Neural cell (in vitro differentiated cells): ENCODE measurements around the gene ZHX3. TPM values are rescaled to one million over a fixed set of nuclear protein-coding genes. Genes with fewer than 3 reads are reported as not detected.

ENCODE experiments used
- H2AFZ ChIP-seq: fragments of 200-600, 300-800 bp; sonication (generic), shearing (Covaris generic); 2 replicates; pipeline ENCODE4 v1.6.0; 2014; ENCODE audit warnings: low read depth, mild to moderate bottlenecking, antibody characterized with exemption, low read length, moderate library complexity
- H3F3A ChIP-seq: fragments of 200-600 bp; shearing (Covaris generic); 2 replicates; pipeline ENCODE4 v1.6.1; 2016; ENCODE audit warnings: mild to moderate bottlenecking, moderate library complexity, mixed read lengths, antibody characterized with exemption, low read length; ENCODE audit not compliant: insufficient read depth, poor library complexity, severe bottlenecking
- H3K27ac ChIP-seq: fragments of 200-600, 300-800 bp; sonication (generic), shearing (Covaris generic); 2 replicates; pipeline ENCODE4 v1.5.1; 2014; ENCODE audit warnings: mild to moderate bottlenecking, low read length, moderate library complexity
- H3K27me3 ChIP-seq: fragments of 300-800, 200-600 bp; sonication (generic), shearing (Covaris generic); 2 replicates; pipeline ENCODE4 v1.6.0; 2014; ENCODE audit warnings: mild to moderate bottlenecking, low read depth, low read length, moderate library complexity; ENCODE audit not compliant: insufficient read depth
- H3K36me3 ChIP-seq: fragments of 300-800, 200-600 bp; sonication (generic), shearing (Covaris generic); 2 replicates; pipeline ENCODE4 v1.5.1; 2014; ENCODE audit warnings: mild to moderate bottlenecking, antibody characterized with exemption, low read length, moderate library complexity; ENCODE audit not compliant: insufficient read depth
- H3K4me2 ChIP-seq: fragments of 300-800, 200-600 bp; sonication (generic), shearing (Covaris generic); 2 replicates; pipeline ENCODE4 v1.6.0; 2014; ENCODE audit warnings: mild to moderate bottlenecking, low read length
- H3K4me3 ChIP-seq: fragments of 300-800, 200-600 bp; sonication (generic), shearing (Covaris generic); 2 replicates; pipeline ENCODE4 v1.5.1; 2014; ENCODE audit warnings: mild to moderate bottlenecking, low read length, moderate library complexity
- H3K79me2 ChIP-seq: fragments of 200-600 bp; shearing (Covaris generic); replicated peaks from 2 replicates; pipeline ENCODE4 v1.6.0; 2014; ENCODE audit warnings: mild to moderate bottlenecking, low read length, moderate library complexity; ENCODE audit not compliant: insufficient read depth
- H3K9ac ChIP-seq: fragments of 300-800, 200-600 bp; sonication (generic), shearing (Covaris generic); 2 replicates; pipeline ENCODE4 v1.6.1; 2016; ENCODE audit warnings: mild to moderate bottlenecking, low read length, mixed read lengths
- H3K9me2 ChIP-seq: fragments of 200-600 bp; shearing (Covaris generic); 2 replicates; pipeline ENCODE4 v1.6.1; 2016; ENCODE audit warnings: mild to moderate bottlenecking, low read length, mixed read lengths; ENCODE audit not compliant: insufficient read depth
- H3K9me3 ChIP-seq: fragments of 200-600, 300-800 bp; sonication (generic), shearing (Covaris generic); 2 replicates; pipeline ENCODE4 v1.6.1; 2016; ENCODE audit warnings: mild to moderate bottlenecking, mixed run types, low read length, moderate library complexity, mixed read lengths
- H4K20me1 ChIP-seq: fragments of 200-600 bp; shearing (Covaris generic); 2 replicates; pipeline ENCODE4 v1.6.1; 2016; ENCODE audit warnings: mild to moderate bottlenecking, mixed run types; ENCODE audit not compliant: insufficient read depth
- EP300 ChIP-seq: fragments of 450-650 bp; conservative IDR thresholded peaks from 2 replicates; pipeline ENCODE4 v1.6.1; 2014; ENCODE audit warnings: antibody characterized with exemption, mild to moderate bottlenecking, moderate library complexity; ENCODE audit not compliant: poor library complexity, severe bottlenecking
- EZH2 ChIP-seq: fragments of 200-600, 300-800 bp; shearing (Covaris generic), sonication (generic); IDR thresholded peaks from 2 replicates; pipeline ENCODE4 v1.6.1; 2014; ENCODE audit warnings: antibody characterized with exemption, low read length, borderline replicate concordance, mild to moderate bottlenecking; ENCODE audit not compliant: insufficient read depth, poor library complexity, severe bottlenecking
- MXI1 ChIP-seq: fragments of 450-650 bp; conservative IDR thresholded peaks from 2 replicates; pipeline ENCODE4 v1.6.1; 2014; ENCODE audit warnings: antibody characterized with exemption, mild to moderate bottlenecking; ENCODE audit not compliant: poor library complexity, severe bottlenecking
- POLR2AphosphoS5 ChIP-seq: IDR thresholded peaks from 2 replicates; pipeline ENCODE4 v1.6.1; 2012
- RAD21 ChIP-seq: fragments of 450-650 bp; conservative IDR thresholded peaks from 2 replicates; pipeline ENCODE4 v1.6.1; 2014; ENCODE audit warnings: antibody characterized with exemption, mild to moderate bottlenecking, moderate library complexity
- SMC3 ChIP-seq: fragments of 450-650 bp; conservative IDR thresholded peaks from 2 replicates; pipeline ENCODE4 v1.6.1; 2014; ENCODE audit warnings: antibody characterized with exemption, mild to moderate bottlenecking, moderate library complexity; ENCODE audit not compliant: poor library complexity
- TAF1 ChIP-seq: IDR thresholded peaks from 2 replicates; pipeline ENCODE4 v1.6.1; 2012; ENCODE audit warnings: low read depth
- polyA plus RNA-seq: library from polyadenylated mRNA; depleted of rRNA; stranded (reverse); fragments of >200 nt; gene quantifications from 2 replicates; pipeline ENCODE4 v1.2.3, GENCODE V29; 2014
- TF ChIP-seq, protein P1 (sequence below): fragments of 450-650 bp; IDR thresholded peaks from 2 replicates; pipeline ENCODE4 v1.5.1; 2014; ENCODE audit warnings: antibody characterized with exemption, mild to moderate bottlenecking, moderate library complexity; ENCODE audit not compliant: poor library complexity, severe bottlenecking
- TF ChIP-seq, protein P2 (sequence below): IDR thresholded peaks from 2 replicates; pipeline ENCODE4 v1.6.1; 2012; ENCODE audit warnings: borderline replicate concordance

Gene ZHX3
- polyA plus RNA-seq, 1 donor from 2014 or later: 10.3 TPM

DNA sequence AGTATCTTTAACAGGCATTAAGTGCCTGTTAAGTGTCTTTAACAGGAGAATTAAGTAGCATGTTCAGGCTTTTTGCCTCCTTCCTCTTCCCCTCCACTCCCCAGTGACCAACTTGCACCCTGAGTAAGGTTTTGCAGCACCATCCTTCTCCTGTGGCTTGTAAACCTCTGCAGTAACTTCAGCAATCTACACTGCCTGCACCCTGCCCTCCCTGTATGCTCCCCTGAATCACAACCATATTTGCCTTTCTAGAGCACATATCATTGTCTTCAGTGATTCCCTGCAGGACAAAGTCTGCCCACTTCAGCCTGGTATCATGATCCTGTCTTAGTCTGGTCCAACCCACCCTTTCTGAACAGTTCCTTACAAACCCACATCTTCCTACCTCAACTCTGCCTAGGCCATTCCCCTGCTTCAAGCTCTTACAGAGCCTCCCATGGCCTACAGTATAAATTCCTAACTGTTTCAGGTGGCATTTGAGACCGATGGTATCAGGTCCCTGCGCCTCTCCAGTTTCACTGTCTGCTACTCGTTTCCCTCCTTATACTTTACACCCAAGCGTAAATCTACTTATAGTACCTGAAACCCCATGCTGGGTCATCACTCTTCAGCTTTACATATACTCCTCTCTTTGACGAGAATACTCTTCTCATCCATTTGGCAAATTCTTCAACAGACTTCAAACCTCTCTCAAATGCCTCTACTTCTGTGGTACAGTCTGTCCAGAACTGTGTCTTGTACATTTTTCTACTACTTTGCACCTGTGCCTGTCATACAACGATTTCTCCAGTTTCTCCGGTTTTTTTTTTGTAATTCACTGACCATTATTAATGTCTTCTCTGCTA, 69.8 kb downstream of the ZHX3 start:
- no peaks in the 10 kb centered on the region for H3K27me3 ChIP-seq
- H3K4me2 ChIP-seq: no peak overlapping the region
- H3K27ac ChIP-seq: no peak overlapping the region
- H3K9me2 ChIP-seq: no peaks in the 10 kb centered on the region
- H3K9ac ChIP-seq: no peak overlapping the region
- H3K4me3 ChIP-seq: no peak overlapping the region
- no peaks in the 10 kb centered on the region for H3K79me2 ChIP-seq
- H3F3A ChIP-seq: no peaks in the 10 kb centered on the region
- H2AFZ ChIP-seq: no peak overlapping the region
- H4K20me1 ChIP-seq: no peaks in the 10 kb centered on the region
- TF ChIP-seq EP300: no peak
- TF ChIP-seq SMC3: no peak
- TF ChIP-seq, protein P1, sequence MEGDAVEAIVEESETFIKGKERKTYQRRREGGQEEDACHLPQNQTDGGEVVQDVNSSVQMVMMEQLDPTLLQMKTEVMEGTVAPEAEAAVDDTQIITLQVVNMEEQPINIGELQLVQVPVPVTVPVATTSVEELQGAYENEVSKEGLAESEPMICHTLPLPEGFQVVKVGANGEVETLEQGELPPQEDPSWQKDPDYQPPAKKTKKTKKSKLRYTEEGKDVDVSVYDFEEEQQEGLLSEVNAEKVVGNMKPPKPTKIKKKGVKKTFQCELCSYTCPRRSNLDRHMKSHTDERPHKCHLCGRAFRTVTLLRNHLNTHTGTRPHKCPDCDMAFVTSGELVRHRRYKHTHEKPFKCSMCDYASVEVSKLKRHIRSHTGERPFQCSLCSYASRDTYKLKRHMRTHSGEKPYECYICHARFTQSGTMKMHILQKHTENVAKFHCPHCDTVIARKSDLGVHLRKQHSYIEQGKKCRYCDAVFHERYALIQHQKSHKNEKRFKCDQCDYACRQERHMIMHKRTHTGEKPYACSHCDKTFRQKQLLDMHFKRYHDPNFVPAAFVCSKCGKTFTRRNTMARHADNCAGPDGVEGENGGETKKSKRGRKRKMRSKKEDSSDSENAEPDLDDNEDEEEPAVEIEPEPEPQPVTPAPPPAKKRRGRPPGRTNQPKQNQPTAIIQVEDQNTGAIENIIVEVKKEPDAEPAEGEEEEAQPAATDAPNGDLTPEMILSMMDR: no peak
- no peak for TF ChIP-seq TAF1
- TF ChIP-seq MXI1: no peak
- TF ChIP-seq EZH2: no peak
- TF ChIP-seq, protein P2, sequence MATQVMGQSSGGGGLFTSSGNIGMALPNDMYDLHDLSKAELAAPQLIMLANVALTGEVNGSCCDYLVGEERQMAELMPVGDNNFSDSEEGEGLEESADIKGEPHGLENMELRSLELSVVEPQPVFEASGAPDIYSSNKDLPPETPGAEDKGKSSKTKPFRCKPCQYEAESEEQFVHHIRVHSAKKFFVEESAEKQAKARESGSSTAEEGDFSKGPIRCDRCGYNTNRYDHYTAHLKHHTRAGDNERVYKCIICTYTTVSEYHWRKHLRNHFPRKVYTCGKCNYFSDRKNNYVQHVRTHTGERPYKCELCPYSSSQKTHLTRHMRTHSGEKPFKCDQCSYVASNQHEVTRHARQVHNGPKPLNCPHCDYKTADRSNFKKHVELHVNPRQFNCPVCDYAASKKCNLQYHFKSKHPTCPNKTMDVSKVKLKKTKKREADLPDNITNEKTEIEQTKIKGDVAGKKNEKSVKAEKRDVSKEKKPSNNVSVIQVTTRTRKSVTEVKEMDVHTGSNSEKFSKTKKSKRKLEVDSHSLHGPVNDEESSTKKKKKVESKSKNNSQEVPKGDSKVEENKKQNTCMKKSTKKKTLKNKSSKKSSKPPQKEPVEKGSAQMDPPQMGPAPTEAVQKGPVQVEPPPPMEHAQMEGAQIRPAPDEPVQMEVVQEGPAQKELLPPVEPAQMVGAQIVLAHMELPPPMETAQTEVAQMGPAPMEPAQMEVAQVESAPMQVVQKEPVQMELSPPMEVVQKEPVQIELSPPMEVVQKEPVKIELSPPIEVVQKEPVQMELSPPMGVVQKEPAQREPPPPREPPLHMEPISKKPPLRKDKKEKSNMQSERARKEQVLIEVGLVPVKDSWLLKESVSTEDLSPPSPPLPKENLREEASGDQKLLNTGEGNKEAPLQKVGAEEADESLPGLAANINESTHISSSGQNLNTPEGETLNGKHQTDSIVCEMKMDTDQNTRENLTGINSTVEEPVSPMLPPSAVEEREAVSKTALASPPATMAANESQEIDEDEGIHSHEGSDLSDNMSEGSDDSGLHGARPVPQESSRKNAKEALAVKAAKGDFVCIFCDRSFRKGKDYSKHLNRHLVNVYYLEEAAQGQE: no peak
- no peak for TF ChIP-seq POLR2AphosphoS5
- TF ChIP-seq RAD21: no peak
- no peaks in the 10 kb centered on the region for H3K9me3 ChIP-seq
- H3K36me3 ChIP-seq: no peaks in the 10 kb centered on the region

GRCh38 chr20:41245086-41245707, 72.3 kb downstream of the ZHX3 start:
- Histone ChIP-seq H3K9me3 (no peaks in the 10 kb centered on the region), H3K4me2 (no peak overlapping the region), H2AFZ (no peak overlapping the region), H3F3A (no peaks in the 10 kb centered on the region), H4K20me1 (no peaks in the 10 kb centered on the region), H3K79me2 (no peaks in the 10 kb centered on the region), H3K9me2 (no peaks in the 10 kb centered on the region), H3K4me3 (no peak overlapping the region), H3K36me3 (no peaks in the 10 kb centered on the region), H3K27ac (peak overlapping the region; percentile 58), H3K27me3 (no peaks in the 10 kb centered on the region), H3K9ac (peak overlapping the region; percentile 49)
- TF ChIP-seq, protein P1: peak; percentile 57
- no peak for TF ChIP-seq EZH2
- no peak for TF ChIP-seq POLR2AphosphoS5
- TF ChIP-seq, protein P2: no peak
